ENCODE measurements around the gene AK3. TPM values are rescaled to one million over a fixed set of nuclear protein-coding genes. Genes with fewer than 3 reads are reported as not detected.

The AK3 gene
- total and polyA plus RNA-seq, 3 donors from 2014 or later: 18.3 to 24.1 (median 23.4) TPM

DNA sequence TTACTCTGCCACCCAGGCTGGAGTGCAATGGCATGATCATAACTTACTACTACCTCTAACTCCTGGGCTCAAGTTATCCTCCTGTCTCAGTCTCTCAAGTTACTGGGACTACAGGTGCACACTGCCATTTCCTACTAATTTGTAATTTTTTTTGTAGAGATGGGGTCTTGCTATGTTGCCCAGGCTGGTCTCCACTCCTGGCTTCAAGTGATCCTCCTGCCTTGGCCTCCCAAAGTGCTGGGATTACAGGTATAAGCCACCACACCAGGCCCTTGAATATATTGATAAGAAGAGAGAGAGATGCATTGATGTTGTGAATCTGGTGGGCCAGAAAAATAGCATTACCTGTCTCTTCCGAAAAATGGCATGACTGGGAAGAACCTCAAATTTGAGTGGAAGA lies 30.8 kb upstream of the AK3 start:
- Histone ChIP-seq H3K36me3 (ENCODE audit: low read depth, missing control alignments) (no peaks in the 10 kb centered on the region), H3K9me3 (no peaks in the 10 kb centered on the region), H3K4me3 (no peak overlapping the region), H3K4me1 (no peaks in the 10 kb centered on the region), H3K27me3 (no peaks in the 10 kb centered on the region), H3K27ac (no peak overlapping the region)
- DNase-seq: no peak
- intact Hi-C loops (cut with DNase I; ENCODE audit: low total_unique reads): no loop called here
- TF ChIP-seq POLR2A (IDR thresholded peaks at IDR 0.05): no peak
- TF ChIP-seq, protein P1, sequence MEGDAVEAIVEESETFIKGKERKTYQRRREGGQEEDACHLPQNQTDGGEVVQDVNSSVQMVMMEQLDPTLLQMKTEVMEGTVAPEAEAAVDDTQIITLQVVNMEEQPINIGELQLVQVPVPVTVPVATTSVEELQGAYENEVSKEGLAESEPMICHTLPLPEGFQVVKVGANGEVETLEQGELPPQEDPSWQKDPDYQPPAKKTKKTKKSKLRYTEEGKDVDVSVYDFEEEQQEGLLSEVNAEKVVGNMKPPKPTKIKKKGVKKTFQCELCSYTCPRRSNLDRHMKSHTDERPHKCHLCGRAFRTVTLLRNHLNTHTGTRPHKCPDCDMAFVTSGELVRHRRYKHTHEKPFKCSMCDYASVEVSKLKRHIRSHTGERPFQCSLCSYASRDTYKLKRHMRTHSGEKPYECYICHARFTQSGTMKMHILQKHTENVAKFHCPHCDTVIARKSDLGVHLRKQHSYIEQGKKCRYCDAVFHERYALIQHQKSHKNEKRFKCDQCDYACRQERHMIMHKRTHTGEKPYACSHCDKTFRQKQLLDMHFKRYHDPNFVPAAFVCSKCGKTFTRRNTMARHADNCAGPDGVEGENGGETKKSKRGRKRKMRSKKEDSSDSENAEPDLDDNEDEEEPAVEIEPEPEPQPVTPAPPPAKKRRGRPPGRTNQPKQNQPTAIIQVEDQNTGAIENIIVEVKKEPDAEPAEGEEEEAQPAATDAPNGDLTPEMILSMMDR (IDR thresholded peaks at IDR 0.05): no peak
- 82 to 98% methylated on average over 1 of the region's 1 CpG for WGBS, 2 donors

DNA sequence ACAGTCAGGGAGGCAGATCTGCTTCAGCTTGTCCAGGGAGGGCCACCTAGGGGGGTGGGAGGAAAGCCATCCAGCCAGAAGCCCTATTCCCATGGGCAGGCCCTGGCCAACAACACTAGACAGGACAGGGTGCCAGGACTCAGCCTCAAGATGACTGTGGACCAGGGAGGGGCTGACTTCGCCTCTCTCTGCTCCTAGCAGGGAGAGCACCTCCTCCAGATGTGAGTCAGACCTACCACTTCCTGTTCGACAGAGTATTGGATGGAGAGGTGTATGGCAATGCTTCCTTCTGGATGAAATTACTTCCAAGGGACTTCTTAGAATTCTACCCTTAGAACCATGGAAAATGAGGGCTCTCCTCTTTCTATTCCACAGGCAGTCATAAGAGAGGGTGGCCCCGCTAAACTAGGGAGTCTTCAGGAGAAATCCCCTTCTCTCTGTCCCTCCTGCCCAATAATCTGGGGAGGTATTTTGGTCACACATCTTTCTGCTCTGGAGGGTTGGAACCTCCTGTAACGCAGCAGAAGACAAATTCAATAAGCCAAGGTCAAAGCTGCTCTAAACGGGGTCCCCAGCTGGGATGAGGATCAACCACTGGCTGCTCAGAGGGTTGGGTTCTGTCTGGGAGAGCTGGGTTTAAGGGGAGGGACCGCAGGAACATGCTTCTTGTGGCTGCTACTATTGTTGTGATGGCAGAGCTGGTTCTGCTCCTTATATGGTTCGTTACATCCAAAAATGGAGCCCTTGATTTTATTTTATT lies 28.5 kb upstream of the AK3 start:
- Histone ChIP-seq H3K27me3 (no peaks in the 10 kb centered on the region), H3K4me3 (no peak overlapping the region), H3K9me3 (no peaks in the 10 kb centered on the region), H3K27ac (no peak overlapping the region), H3K36me3 (ENCODE audit: low read depth, missing control alignments) (no peaks in the 10 kb centered on the region), H3K4me1 (no peaks in the 10 kb centered on the region)
- DNase-seq: no peak
- intact Hi-C loops (cut with DNase I; ENCODE audit: low total_unique reads): no loop called here
- WGBS, 2 donors: 77 to 79% methylated on average over 7 of the region's 7 CpGs
- TF ChIP-seq, protein P1 (IDR thresholded peaks at IDR 0.05): no peak
- no peak for TF ChIP-seq POLR2A (IDR thresholded peaks at IDR 0.05)

DNA sequence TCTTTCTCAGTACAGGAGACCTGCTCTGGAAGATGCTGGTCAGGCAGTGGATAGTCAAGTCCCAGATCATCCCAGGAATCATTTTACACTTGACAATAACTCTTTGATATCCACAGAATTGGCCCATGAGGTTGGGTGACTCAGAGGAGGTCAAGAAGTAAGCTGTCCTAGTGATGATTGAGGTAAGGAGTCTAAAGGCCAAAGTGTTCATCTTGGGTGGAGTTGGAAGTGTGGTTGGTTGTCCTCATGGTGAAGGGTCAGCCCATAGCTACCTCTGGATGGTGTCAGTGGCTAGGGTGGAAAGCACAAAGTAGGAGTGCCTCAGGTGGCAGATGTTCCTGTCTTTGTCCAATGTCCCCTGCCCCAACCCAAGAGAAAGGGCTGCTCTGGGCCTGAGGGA lies 27.7 kb upstream of the AK3 start:
- no peaks in the 10 kb centered on the region for H3K36me3 ChIP-seq (ENCODE audit: low read depth, missing control alignments)
- DNase-seq: no peak
- H3K9me3 ChIP-seq: no peaks in the 10 kb centered on the region
- H3K4me3 ChIP-seq: no peak overlapping the region
- H3K27me3 ChIP-seq: no peaks in the 10 kb centered on the region
- no peaks in the 10 kb centered on the region for H3K4me1 ChIP-seq
- no peak for TF ChIP-seq POLR2A (IDR thresholded peaks at IDR 0.05)
- TF ChIP-seq, protein P1 (IDR thresholded peaks at IDR 0.05): no peak
- no peak overlapping the region for H3K27ac ChIP-seq
- intact Hi-C loops (cut with DNase I; ENCODE audit: low total_unique reads): no loop called here

DNA sequence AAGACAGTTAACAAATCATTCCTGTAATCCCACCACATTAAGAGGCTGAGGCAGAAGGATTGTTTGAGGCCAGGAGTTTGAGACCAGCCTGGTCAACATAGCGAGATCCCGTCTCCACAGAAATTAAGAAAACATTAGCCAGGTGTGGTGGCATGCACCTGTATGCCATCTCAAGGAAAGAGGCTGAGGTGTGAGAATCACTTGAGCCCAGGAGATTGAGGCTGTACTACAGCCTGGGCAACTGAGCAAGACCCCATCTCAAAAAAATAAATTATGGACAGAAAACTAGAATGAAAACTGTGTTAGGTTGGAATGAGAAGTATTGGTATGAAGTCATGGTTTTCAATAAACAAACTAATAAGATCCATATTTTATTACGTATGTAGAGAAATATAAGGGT lies 23.0 kb upstream of the AK3 start:
- Histone ChIP-seq H3K36me3 (ENCODE audit: low read depth, missing control alignments) (no peaks in the 10 kb centered on the region), H3K27ac (no peak overlapping the region), H3K27me3 (no peaks in the 10 kb centered on the region), H3K4me3 (no peak overlapping the region), H3K9me3 (no peaks in the 10 kb centered on the region), H3K4me1 (no peaks in the 10 kb centered on the region)
- WGBS, 2 donors: 65 to 80% methylated on average over 3 of the region's 3 CpGs
- no peak for TF ChIP-seq POLR2A (IDR thresholded peaks at IDR 0.05)
- TF ChIP-seq, protein P1 (IDR thresholded peaks at IDR 0.05): no peak
- intact Hi-C loops (cut with DNase I; ENCODE audit: low total_unique reads): no loop called here
- no peak for DNase-seq
